Memory B cell (primary cell): ENCODE data around the gene MYH10.

Experiments used
- ATAC-seq: fragments of 150-1000 bp; cut with Tn5 transposase; 2 replicates; pipeline ENCODE4 v1.10.0; 2021; ENCODE audit warnings: low read depth, mild to moderate bottlenecking, moderate library complexity
- DNase-seq, 2 donors: peaks; one replicate each; pipeline ENCODE4 v3.0.0; 2022; ENCODE audit warnings: low spot score in 2 of 2
- H3K27ac Mint-ChIP-seq: one replicate; pipeline ENCODE4 v1.8.0; 2022; ENCODE audit warnings: mild to moderate bottlenecking, moderate library complexity, mixed read lengths
- H3K27me3 Mint-ChIP-seq: one replicate; pipeline ENCODE4 v1.8.0; 2022; ENCODE audit warnings: mixed read lengths
- H3K36me3 Mint-ChIP-seq: one replicate; pipeline ENCODE4 v1.8.0; 2022; ENCODE audit warnings: mild to moderate bottlenecking, mixed read lengths
- H3K4me1 Mint-ChIP-seq: one replicate; pipeline ENCODE4 v1.8.0; 2022; ENCODE audit warnings: mixed read lengths
- H3K4me3 Mint-ChIP-seq: one replicate; pipeline ENCODE4 v1.8.0; 2022; ENCODE audit warnings: mild to moderate bottlenecking, moderate library complexity, mixed read lengths
- H3K9me3 Mint-ChIP-seq: one replicate; pipeline ENCODE4 v1.8.0; 2022; ENCODE audit warnings: mixed read lengths

The MYH10 gene

GRCh38 chr17:8631554-8631877, 991 bp upstream of the MYH10 start:
- Mint-ChIP-seq H3K4me1 (peaks cover 11% of the 10 kb centered on the region), H3K27ac (no peak overlapping the region), H3K4me3 (peak overlapping the region; percentile 92), H3K27me3 (peaks cover 28% of the 10 kb centered on the region), H3K36me3 (no peaks in the 10 kb centered on the region), H3K9me3 (no peaks in the 10 kb centered on the region)
- DNase-seq (no peak), ATAC-seq (no peak)

- Mint-ChIP-seq H3K36me3 (no peaks in the 10 kb centered on the region), H3K27ac (peak overlapping the region; percentile 25), H3K4me3 (peak overlapping the region; percentile 92), H3K27me3 (peaks cover 28% of the 10 kb centered on the region), H3K9me3 (no peaks in the 10 kb centered on the region), H3K4me1 (peaks cover 11% of the 10 kb centered on the region)
- ATAC-seq (peak; percentile 89), DNase-seq (peak; percentile 64 to 71)
Measured at GRCh38 chr17:8630802-8631553, 453 bp upstream of the MYH10 start.

DNA sequence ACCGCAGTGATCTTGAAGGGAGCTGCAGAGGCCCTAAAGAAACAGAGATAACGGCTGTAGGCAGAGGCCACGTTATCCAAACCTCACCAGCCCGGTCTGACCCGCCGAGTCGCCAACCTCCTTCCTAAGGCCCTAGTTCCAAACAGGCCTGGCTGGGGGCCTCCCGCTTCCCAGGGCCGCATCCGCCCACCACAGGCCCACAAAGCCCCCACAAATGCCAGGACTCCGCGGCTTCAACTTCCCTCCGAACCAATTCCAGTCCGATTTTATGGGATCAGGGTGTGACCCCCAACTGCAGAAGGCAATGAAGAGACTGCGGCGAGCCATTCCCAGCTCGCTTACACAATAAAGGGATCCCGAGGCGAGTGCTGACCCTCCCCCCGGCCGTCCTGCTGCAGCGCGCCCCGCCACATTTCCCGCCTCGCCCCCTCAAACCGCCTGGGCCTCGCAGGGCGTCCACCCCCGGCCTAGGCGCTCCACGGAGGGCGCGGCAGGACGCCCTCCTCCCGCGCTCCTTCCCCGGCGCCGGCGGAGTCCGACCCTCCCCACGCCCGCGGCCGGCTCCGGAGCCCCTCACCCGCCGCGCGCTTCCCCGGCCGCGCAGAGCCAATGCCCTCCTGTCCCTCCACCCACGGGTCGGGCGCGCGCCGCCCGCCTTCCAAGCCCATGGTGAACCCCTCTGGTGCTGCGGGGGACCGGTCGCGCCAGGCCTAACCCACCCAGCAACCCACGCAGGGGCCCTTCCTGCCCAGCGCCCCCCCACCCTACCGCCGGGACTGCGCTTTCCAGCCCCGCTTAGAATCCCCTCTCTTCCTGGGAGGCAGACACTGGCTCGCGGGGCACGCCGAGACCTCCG, 926 bp downstream of the MYH10 start:
- ATAC-seq (no peak), DNase-seq (peak in 1 of 2 donors; percentile 21)
- H3K4me3 Mint-ChIP-seq = peak overlapping the region; percentile 92
- H3K4me1 Mint-ChIP-seq = peaks cover 11% of the 10 kb centered on the region
- peak overlapping the region; percentile 47 for H3K27ac Mint-ChIP-seq
- H3K9me3 Mint-ChIP-seq = no peaks in the 10 kb centered on the region
- no peaks in the 10 kb centered on the region for H3K36me3 Mint-ChIP-seq
- peaks cover 28% of the 10 kb centered on the region for H3K27me3 Mint-ChIP-seq

- Mint-ChIP-seq H3K4me3 (no peak overlapping the region), H3K4me1 (peaks cover 11% of the 10 kb centered on the region), H3K27me3 (peaks cover 28% of the 10 kb centered on the region), H3K27ac (no peak overlapping the region), H3K36me3 (no peaks in the 10 kb centered on the region), H3K9me3 (no peaks in the 10 kb centered on the region)
- DNase-seq (no peak), ATAC-seq (no peak)
Measured at GRCh38 chr17:8628609-8629169, 1.8 kb downstream of the MYH10 start.

GRCh38 chr17:8628172-8628571, 2.4 kb downstream of the MYH10 start:
- H3K36me3 Mint-ChIP-seq = no peaks in the 10 kb centered on the region
- no peak overlapping the region for H3K27ac Mint-ChIP-seq
- H3K9me3 Mint-ChIP-seq = no peaks in the 10 kb centered on the region
- ATAC-seq (no peak), DNase-seq (no peak)
- H3K4me3 Mint-ChIP-seq = no peak overlapping the region
- H3K4me1 Mint-ChIP-seq = peaks cover 11% of the 10 kb centered on the region
- peaks cover 28% of the 10 kb centered on the region for H3K27me3 Mint-ChIP-seq

GRCh38 chr17:8623591-8623990, 6.9 kb downstream of the MYH10 start:
- no peak for ATAC-seq
- no peaks in the 10 kb centered on the region for H3K36me3 Mint-ChIP-seq
- no peaks in the 10 kb centered on the region for H3K9me3 Mint-ChIP-seq
- H3K27me3 Mint-ChIP-seq = peaks cover 28% of the 10 kb centered on the region
- H3K27ac Mint-ChIP-seq = no peak overlapping the region
- H3K4me3 Mint-ChIP-seq = no peak overlapping the region
- H3K4me1 Mint-ChIP-seq = no peaks in the 10 kb centered on the region
- no peak for DNase-seq

- DNase-seq (no peak), ATAC-seq (no peak)
- Mint-ChIP-seq H3K27ac (no peak overlapping the region), H3K36me3 (no peaks in the 10 kb centered on the region), H3K4me1 (no peaks in the 10 kb centered on the region), H3K9me3 (no peaks in the 10 kb centered on the region), H3K27me3 (peaks cover 18% of the 10 kb centered on the region), H3K4me3 (no peak overlapping the region)
Measured at GRCh38 chr17:8622191-8622590, 8.3 kb downstream of the MYH10 start.

- H3K4me1 Mint-ChIP-seq = no peaks in the 10 kb centered on the region
- no peaks in the 10 kb centered on the region for H3K9me3 Mint-ChIP-seq
- H3K27ac Mint-ChIP-seq = no peak overlapping the region
- DNase-seq (no peak), ATAC-seq (no peak)
- peaks cover 17% of the 10 kb centered on the region for H3K27me3 Mint-ChIP-seq
- H3K36me3 Mint-ChIP-seq = no peaks in the 10 kb centered on the region
- H3K4me3 Mint-ChIP-seq = no peak overlapping the region
Measured at GRCh38 chr17:8621585-8621984, 8.9 kb downstream of the MYH10 start.

DNA sequence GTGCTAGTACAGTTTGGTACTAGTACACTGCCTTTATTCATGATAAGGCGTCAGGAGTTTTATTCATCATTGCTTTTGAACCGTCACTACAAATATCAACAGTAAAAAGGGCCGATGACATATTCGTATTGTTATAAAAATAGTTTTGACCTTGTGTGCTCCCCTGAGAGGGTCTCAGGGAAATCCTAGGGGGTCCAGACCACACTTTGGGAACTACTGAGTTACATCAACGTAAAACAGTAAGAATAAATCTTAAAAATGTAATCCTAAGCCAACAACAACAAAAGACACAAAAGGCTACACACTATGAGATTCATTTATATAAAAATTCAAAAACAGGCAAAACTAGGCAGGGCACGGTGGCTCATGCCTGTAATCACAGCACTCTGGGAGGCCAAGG, 11.2 kb downstream of the MYH10 start:
- no peaks in the 10 kb centered on the region for H3K36me3 Mint-ChIP-seq
- DNase-seq (no peak), ATAC-seq (no peak)
- peaks cover 19% of the 10 kb centered on the region for H3K27me3 Mint-ChIP-seq
- no peak overlapping the region for H3K4me3 Mint-ChIP-seq
- no peaks in the 10 kb centered on the region for H3K4me1 Mint-ChIP-seq
- no peak overlapping the region for H3K27ac Mint-ChIP-seq
- no peaks in the 10 kb centered on the region for H3K9me3 Mint-ChIP-seq

DNA sequence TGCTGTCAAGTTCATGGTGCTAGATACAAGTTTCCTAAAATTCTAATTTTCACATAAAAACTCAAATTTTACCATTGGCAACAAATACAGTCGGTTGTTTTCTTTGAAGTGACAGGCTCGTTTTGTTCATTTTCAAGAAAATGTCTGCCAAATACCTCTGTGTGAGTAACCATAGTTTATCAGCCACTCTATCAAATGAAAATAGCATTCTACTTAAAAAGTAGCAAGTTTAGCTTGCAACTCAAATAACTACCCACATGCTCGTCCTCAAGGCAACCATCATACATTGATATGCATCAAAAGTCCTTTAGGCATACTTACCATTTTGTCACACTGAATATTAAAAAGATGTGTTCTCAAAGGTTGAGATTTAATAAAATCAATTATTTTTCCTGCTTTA, 11.7 kb downstream of the MYH10 start:
- ATAC-seq = no peak
- Mint-ChIP-seq H3K27ac (no peak overlapping the region), H3K9me3 (no peaks in the 10 kb centered on the region), H3K36me3 (no peaks in the 10 kb centered on the region), H3K27me3 (peaks cover 18% of the 10 kb centered on the region), H3K4me3 (no peak overlapping the region), H3K4me1 (no peaks in the 10 kb centered on the region)
- DNase-seq = no peak

GRCh38 chr17:8614988-8615387, 15.5 kb downstream of the MYH10 start:
- no peak for DNase-seq
- peaks cover 5% of the 10 kb centered on the region for H3K27me3 Mint-ChIP-seq
- H3K9me3 Mint-ChIP-seq = peaks cover 4% of the 10 kb centered on the region
- H3K27ac Mint-ChIP-seq = no peak overlapping the region
- no peaks in the 10 kb centered on the region for H3K4me1 Mint-ChIP-seq
- no peak overlapping the region for H3K4me3 Mint-ChIP-seq
- H3K36me3 Mint-ChIP-seq = peaks cover 2% of the 10 kb centered on the region
- no peak for ATAC-seq

DNA sequence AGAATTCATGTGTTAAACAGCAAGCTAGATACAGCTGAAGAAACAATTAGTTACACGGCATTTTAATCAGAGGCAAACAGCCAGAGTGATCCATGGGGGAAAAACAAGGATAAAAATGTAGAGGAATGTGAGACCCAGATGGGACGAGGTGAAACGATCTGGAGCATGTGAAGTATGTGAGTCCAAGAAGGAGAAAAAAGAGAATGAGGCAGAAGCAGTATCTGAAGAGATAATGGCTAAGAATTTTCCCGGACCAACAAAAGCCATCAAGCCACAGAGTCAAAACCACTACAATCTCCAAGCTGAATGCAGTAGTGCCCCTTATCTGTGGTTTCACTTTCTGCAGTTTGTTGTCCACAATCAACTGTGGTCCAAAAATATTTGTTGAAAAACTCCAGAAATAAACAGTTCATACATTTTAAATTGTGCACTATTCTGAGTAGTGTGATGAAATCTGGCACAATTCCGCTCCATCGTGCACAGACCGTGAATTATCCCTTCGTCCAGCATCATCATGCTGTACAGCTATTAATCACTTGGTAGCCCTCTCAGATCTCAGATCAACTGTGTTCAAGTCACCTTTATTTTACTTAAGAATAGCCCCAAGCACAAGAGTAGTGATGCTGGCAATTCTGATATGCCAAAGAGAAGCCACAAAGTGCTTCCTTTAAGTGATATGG, 18.8 kb downstream of the MYH10 start:
- ATAC-seq (no peak), DNase-seq (no peak)
- H3K9me3 Mint-ChIP-seq = peaks cover 6% of the 10 kb centered on the region
- H3K27me3 Mint-ChIP-seq = peaks cover 11% of the 10 kb centered on the region
- peaks cover 2% of the 10 kb centered on the region for H3K36me3 Mint-ChIP-seq
- no peaks in the 10 kb centered on the region for H3K4me1 Mint-ChIP-seq
- H3K4me3 Mint-ChIP-seq = no peak overlapping the region
- H3K27ac Mint-ChIP-seq = no peak overlapping the region

DNA sequence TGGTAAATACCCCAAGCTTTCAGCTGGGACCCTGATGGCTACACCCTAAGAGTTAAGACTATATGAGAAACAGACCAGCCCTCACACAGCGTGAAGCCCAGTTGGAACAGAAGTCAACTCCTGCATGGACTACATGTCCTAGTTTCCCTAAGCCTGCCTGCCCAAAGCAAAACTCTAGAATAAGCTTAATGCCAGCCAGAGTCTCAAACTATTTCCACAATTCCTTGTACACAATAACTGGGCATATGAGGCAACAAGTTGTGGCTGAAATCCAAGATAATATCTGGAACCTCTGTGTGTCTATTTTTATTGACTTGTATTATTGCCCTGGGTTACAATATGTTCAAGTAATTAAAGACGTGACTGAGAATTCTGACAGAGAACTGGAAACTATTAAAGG, 19.4 kb downstream of the MYH10 start:
- H3K9me3 Mint-ChIP-seq = peaks cover 6% of the 10 kb centered on the region
- H3K27ac Mint-ChIP-seq = no peak overlapping the region
- peaks cover 11% of the 10 kb centered on the region for H3K27me3 Mint-ChIP-seq
- H3K4me1 Mint-ChIP-seq = no peaks in the 10 kb centered on the region
- DNase-seq (no peak), ATAC-seq (no peak)
- H3K36me3 Mint-ChIP-seq = peaks cover 2% of the 10 kb centered on the region
- H3K4me3 Mint-ChIP-seq = no peak overlapping the region

GRCh38 chr17:8610558-8610957, 20.0 kb downstream of the MYH10 start:
- Mint-ChIP-seq H3K4me1 (no peaks in the 10 kb centered on the region), H3K27me3 (peaks cover 11% of the 10 kb centered on the region), H3K36me3 (peaks cover 2% of the 10 kb centered on the region), H3K27ac (no peak overlapping the region), H3K9me3 (peaks cover 6% of the 10 kb centered on the region), H3K4me3 (no peak overlapping the region)
- DNase-seq (no peak), ATAC-seq (no peak)
